Adrenal gland (tissue), 5 donors: Measurements from ENCODE around the gene KLK2.

Experiments used
- CTCF ChIP-seq, 6 experiments: fragments of 450-650 bp in 4 of 6; fragments of 200-600 bp in 2 of 6; sonication (generic) in 1 of 6; IDR thresholded peaks; 1 replicate in 5 of 6; 2 replicates in 1 of 6; pipeline versions ENCODE4 v1.5.1 to v1.8.0; 2016 to 2021; ENCODE audit warnings: antibody characterized with exemption in 6 of 6, mild to moderate bottlenecking in 2 of 6, moderate library complexity in 1 of 6
- POLR2A ChIP-seq, 2 donors: fragments of 450-650 bp; IDR thresholded peaks; one replicate each; pipeline ENCODE4 v1.6.1; 2017; ENCODE audit warnings: antibody characterized with exemption in 2 of 2, mild to moderate bottlenecking in 2 of 2, moderate library complexity in 1 of 2
- donor health status: DM: no; HTN: no; CAD: no.

- peak in 1 of 2 donors; percentile 23 for TF ChIP-seq POLR2A (IDR thresholded peaks at IDR 0.05)
- no peak for TF ChIP-seq CTCF (IDR thresholded peaks at IDR 0.05)
These were observed 43.4 kb upstream of the KLK2 start for GRCh38 chr19:50829801-50830200.
